Calu3 (cell line): Measurements from ENCODE around the gene NTMT2. TPM values are rescaled to one million over a fixed set of nuclear protein-coding genes. Genes with fewer than 3 reads are reported as not detected.

Source experiments
- BruUV-seq: library from RNA; stranded (reverse); fragments of 400-500 nt; replicated peaks from 2 replicates; lab custom pipeline; 2021; lab: Mats Ljungman, UMichigan
- CTCF ChIA-PET: fragments of 300-600 bp; sonication (Branson Sonifier 250); formaldehyde crosslinking; loops from one replicate; lab custom pipeline; 2022; ENCODE audit warnings: antibody characterized with exemption; lab: Charles Lee
- DNase-seq: peaks from one replicate; pipeline ENCODE4 v3.0.0; 2022
- H3K27ac Mint-ChIP-seq: one replicate; pipeline ENCODE4 v1.8.0; 2022; ENCODE audit warnings: mixed read lengths; ENCODE audit not compliant: unreplicated experiment
- H3K27me3 Mint-ChIP-seq: one replicate; pipeline ENCODE4 v1.8.0; 2022; ENCODE audit warnings: mixed read lengths; ENCODE audit not compliant: unreplicated experiment
- H3K36me3 Mint-ChIP-seq: one replicate; pipeline ENCODE4 v1.8.0; 2022; ENCODE audit warnings: mild to moderate bottlenecking, moderate library complexity, mixed read lengths; ENCODE audit not compliant: insufficient read depth, unreplicated experiment
- H3K4me1 Mint-ChIP-seq: one replicate; pipeline ENCODE4 v1.8.0; 2022; ENCODE audit warnings: mild to moderate bottlenecking, low read depth, mixed read lengths; ENCODE audit not compliant: unreplicated experiment
- H3K4me3 Mint-ChIP-seq: one replicate; pipeline ENCODE4 v1.8.0; 2022; ENCODE audit warnings: mild to moderate bottlenecking, low read depth, moderate library complexity, mixed read lengths; ENCODE audit not compliant: unreplicated experiment
- H3K9me3 Mint-ChIP-seq: one replicate; pipeline ENCODE4 v1.8.0; 2022; ENCODE audit warnings: low read depth, mixed read lengths; ENCODE audit not compliant: unreplicated experiment
- intact Hi-C: fragments of 100-400 bp; cut with micrococcal nuclease; formaldehyde crosslinking; loops from one replicate; pipeline ENCODE4 v1.10.0; 2022; ENCODE audit not compliant: unreplicated experiment
- total RNA-seq: library from RNA; stranded (reverse); gene quantifications from 2 replicates; pipeline ENCODE4 v1.2.3, GENCODE V29; 2022
- TF ChIP-seq, protein P1 (sequence below): fragments of 200-600 bp; IDR thresholded peaks from one replicate; pipeline ENCODE4 v1.8.0; 2022; ENCODE audit warnings: antibody characterized with exemption; ENCODE audit not compliant: unreplicated experiment

The NTMT2 gene
- total RNA-seq, 1 experiment from 2014 or later: not detected

DNA sequence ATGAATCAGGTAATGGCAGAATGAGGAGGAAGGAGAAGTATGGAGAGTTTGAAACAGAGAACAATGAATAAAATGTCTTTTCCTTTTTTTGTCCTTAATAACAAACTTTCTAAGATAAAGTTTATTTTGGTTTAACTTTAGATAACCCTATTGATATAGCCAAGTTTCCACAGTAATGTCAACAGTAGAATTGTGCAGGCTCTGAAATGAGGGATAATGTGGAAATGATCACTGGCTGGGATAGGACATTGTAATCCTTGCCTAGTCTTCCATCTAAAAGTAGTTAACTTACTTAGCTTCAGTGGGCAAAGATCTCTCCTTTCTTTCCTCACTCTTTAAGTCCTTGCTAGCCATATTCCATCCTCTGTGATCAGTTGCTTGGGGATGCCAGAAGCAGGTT lies 52.8 kb downstream of the NTMT2 start:
- TF ChIP-seq, protein P1, sequence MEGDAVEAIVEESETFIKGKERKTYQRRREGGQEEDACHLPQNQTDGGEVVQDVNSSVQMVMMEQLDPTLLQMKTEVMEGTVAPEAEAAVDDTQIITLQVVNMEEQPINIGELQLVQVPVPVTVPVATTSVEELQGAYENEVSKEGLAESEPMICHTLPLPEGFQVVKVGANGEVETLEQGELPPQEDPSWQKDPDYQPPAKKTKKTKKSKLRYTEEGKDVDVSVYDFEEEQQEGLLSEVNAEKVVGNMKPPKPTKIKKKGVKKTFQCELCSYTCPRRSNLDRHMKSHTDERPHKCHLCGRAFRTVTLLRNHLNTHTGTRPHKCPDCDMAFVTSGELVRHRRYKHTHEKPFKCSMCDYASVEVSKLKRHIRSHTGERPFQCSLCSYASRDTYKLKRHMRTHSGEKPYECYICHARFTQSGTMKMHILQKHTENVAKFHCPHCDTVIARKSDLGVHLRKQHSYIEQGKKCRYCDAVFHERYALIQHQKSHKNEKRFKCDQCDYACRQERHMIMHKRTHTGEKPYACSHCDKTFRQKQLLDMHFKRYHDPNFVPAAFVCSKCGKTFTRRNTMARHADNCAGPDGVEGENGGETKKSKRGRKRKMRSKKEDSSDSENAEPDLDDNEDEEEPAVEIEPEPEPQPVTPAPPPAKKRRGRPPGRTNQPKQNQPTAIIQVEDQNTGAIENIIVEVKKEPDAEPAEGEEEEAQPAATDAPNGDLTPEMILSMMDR: no peak
- intact Hi-C loops: no loop called here
- Mint-ChIP-seq H3K36me3 (no peaks in the 10 kb centered on the region), H3K4me1 (no peaks in the 10 kb centered on the region), H3K27me3 (peaks cover 6% of the 10 kb centered on the region), H3K27ac (no peak overlapping the region), H3K9me3 (peaks cover 2% of the 10 kb centered on the region), H3K4me3 (no peak overlapping the region)
- no peak for DNase-seq
- CTCF ChIA-PET: no interaction called here
- no TSS peak for BruUV-seq

DNA sequence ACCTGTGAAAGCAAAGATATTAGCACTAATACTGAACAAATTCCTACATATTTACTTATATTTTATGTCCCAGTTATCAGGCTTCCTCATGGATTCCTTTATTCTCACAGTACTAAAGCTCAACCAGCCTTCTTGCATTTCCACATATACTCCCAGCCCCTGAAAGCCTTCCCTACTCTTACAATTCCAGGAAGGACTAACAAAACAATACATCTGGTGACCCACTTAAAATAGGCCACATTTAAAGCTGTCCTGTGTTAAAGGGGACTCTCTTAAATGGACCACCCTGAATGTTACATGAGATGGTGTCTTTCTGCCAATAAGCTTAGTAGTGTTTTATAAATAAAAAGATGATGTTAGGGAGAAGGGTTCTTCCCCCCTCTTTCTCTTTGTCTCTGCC lies 54.4 kb downstream of the NTMT2 start:
- no peak for DNase-seq
- Mint-ChIP-seq H3K4me1 (no peaks in the 10 kb centered on the region), H3K36me3 (no peaks in the 10 kb centered on the region), H3K27me3 (no peaks in the 10 kb centered on the region), H3K4me3 (no peak overlapping the region), H3K27ac (no peak overlapping the region), H3K9me3 (peaks cover 2% of the 10 kb centered on the region)
- intact Hi-C loops: no loop called here
- CTCF ChIA-PET: no interaction called here
- TF ChIP-seq, protein P1: no peak
- BruUV-seq: no TSS peak

DNA sequence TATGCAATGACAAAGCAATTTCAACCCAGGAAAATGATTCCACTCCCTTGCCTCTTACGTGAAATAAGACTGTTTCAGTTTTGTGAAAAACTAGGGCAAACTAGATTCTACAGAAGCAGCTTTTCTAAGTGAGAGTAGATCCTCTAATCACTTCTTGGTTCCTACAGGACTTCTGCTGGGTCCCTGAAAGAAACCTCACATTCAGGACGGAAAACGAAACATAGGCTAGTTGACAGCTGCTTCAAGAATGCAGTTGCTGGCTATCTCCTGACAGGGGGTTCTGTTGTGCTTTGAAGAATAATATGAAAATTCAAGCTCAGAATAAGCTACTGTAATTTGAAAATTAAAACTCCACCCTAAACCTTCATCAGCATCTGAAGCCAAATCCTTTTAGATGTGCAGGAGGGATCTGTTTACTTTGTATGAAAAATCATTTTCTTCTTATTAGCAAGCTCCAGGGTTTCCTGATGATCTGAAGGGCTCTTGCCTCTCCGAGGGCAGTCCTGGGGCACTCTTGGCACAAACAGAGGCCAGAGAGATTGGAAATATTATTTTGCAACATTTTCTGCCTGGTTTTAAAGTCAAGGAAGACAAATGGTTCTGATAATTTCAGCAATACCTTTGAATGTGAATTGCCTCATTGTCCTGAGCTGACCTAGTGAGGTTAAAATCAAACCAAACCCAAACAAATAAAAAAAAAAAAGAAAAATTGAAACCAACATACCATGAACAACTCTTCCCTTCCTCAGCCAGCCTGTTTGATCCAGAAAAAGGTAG lies 55.0 kb downstream of the NTMT2 start:
- H3K4me3 Mint-ChIP-seq: no peak overlapping the region
- no peaks in the 10 kb centered on the region for H3K36me3 Mint-ChIP-seq
- no peaks in the 10 kb centered on the region for H3K27me3 Mint-ChIP-seq
- H3K9me3 Mint-ChIP-seq: peaks cover 4% of the 10 kb centered on the region
- BruUV-seq: no TSS peak
- TF ChIP-seq, protein P1: no peak
- H3K27ac Mint-ChIP-seq: no peak overlapping the region
- CTCF ChIA-PET: interaction anchor here (0.6 kb wide), 1 partner anchor 72 kb away, joined by 4 read pairs; no protein-coding TSS in a partner anchor
- no peaks in the 10 kb centered on the region for H3K4me1 Mint-ChIP-seq
- intact Hi-C loops: no loop called here
- DNase-seq: no peak

DNA sequence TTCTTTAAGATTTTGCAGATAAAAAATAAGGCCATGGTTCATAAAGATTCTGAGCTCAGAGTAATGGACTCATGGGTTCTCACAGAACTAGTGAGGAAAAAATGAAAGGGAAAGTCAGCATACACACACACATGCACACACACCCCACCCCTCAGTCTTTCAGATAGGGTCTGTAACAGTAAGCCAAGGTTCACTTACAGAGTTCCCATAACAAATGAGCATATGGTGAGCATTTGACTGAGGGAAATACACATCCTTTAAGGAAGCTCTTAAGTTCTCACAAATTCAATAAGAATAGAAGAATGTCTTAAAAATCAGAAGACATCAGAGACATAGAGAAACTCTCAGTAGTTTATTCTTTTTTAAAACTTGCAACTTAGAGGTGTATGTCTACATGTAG lies 57.9 kb downstream of the NTMT2 start:
- intact Hi-C loops: no loop called here

More for the DNA sequence above, 57.9 kb downstream of the NTMT2 start:
- Mint-ChIP-seq H3K27me3 (no peaks in the 10 kb centered on the region), H3K36me3 (no peaks in the 10 kb centered on the region), H3K4me3 (no peak overlapping the region), H3K4me1 (no peaks in the 10 kb centered on the region), H3K27ac (no peak overlapping the region), H3K9me3 (peaks cover 9% of the 10 kb centered on the region)
- TF ChIP-seq, protein P1: no peak
- CTCF ChIA-PET: no interaction called here
- no TSS peak for BruUV-seq
- DNase-seq: no peak
